Neural crest cell (in vitro differentiated cells): ENCODE data around the gene GPC6. TPM values are rescaled to one million over a fixed set of nuclear protein-coding genes. Genes with fewer than 3 reads are reported as not detected.

Experiments
- DNase-seq: peaks from one replicate; pipeline ENCODE4 v3.0.0; 2021; ENCODE audit warnings: low read depth, mixed read lengths, low spot score
- H3K27ac Mint-ChIP-seq: one replicate; pipeline ENCODE4 v1.8.0; 2021; ENCODE audit warnings: mild to moderate bottlenecking, mixed read lengths; ENCODE audit not compliant: unreplicated experiment
- H3K27me3 Mint-ChIP-seq: 2 replicates; pipeline ENCODE4 v1.8.0; 2021; ENCODE audit warnings: low read depth, mild to moderate bottlenecking, mixed read lengths
- H3K36me3 Mint-ChIP-seq: 2 replicates; pipeline ENCODE4 v1.8.0; 2021; ENCODE audit warnings: low read depth, mild to moderate bottlenecking, mixed read lengths
- H3K4me1 Mint-ChIP-seq: 2 replicates; pipeline ENCODE4 v1.8.0; 2021; ENCODE audit warnings: mixed read lengths
- H3K4me3 Mint-ChIP-seq: one replicate; pipeline ENCODE4 v1.8.0; 2021; ENCODE audit warnings: mild to moderate bottlenecking, mixed read lengths
- H3K9me3 Mint-ChIP-seq: 2 replicates; pipeline ENCODE4 v1.8.0; 2021; ENCODE audit warnings: mixed read lengths
- CTCF ChIP-seq: fragments of 200-600 bp; sonication (generic); conservative IDR thresholded peaks from 2 replicates; pipeline ENCODE4 v1.5.0; 2021; ENCODE audit warnings: antibody characterized with exemption, mild to moderate bottlenecking
- total RNA-seq: library from RNA; stranded (reverse); gene quantifications from 2 replicates; pipeline ENCODE4 v1.2.1, GENCODE V29; 2021

GPC6 gene
- total RNA-seq, 1 donor from 2014 or later: 13.4 TPM

GRCh38 chr13:93951108-93951507 is 724.5 kb downstream of the GPC6 start:
- no peak for DNase-seq
- Mint-ChIP-seq H3K36me3 (no peaks in the 10 kb centered on the region), H3K27ac (no peak overlapping the region), H3K27me3 (no peaks in the 10 kb centered on the region), H3K4me1 (no peaks in the 10 kb centered on the region), H3K4me3 (no peak overlapping the region), H3K9me3 (no peaks in the 10 kb centered on the region)
- TF ChIP-seq CTCF: no peak

- no peaks in the 10 kb centered on the region for H3K9me3 Mint-ChIP-seq
- no peak overlapping the region for H3K27ac Mint-ChIP-seq
- no peak for DNase-seq
- no peaks in the 10 kb centered on the region for H3K36me3 Mint-ChIP-seq
- H3K27me3 Mint-ChIP-seq: no peaks in the 10 kb centered on the region
- TF ChIP-seq CTCF: no peak
- H3K4me3 Mint-ChIP-seq: no peak overlapping the region
- H3K4me1 Mint-ChIP-seq: no peaks in the 10 kb centered on the region
These were observed 725.3 kb downstream of the GPC6 start for GRCh38 chr13:93951951-93952350.

- no peak for TF ChIP-seq CTCF
- no peaks in the 10 kb centered on the region for H3K36me3 Mint-ChIP-seq
- H3K4me1 Mint-ChIP-seq: no peaks in the 10 kb centered on the region
- H3K4me3 Mint-ChIP-seq: no peak overlapping the region
- H3K9me3 Mint-ChIP-seq: no peaks in the 10 kb centered on the region
- peak overlapping the region; percentile 69 for H3K27ac Mint-ChIP-seq
- H3K27me3 Mint-ChIP-seq: no peaks in the 10 kb centered on the region
- DNase-seq: no peak
These were observed 727.2 kb downstream of the GPC6 start for GRCh38 chr13:93953841-93954240.

GRCh38 chr13:93955904-93956303 is 729.3 kb downstream of the GPC6 start:
- Mint-ChIP-seq H3K36me3 (no peaks in the 10 kb centered on the region), H3K4me3 (no peak overlapping the region), H3K27me3 (no peaks in the 10 kb centered on the region), H3K9me3 (peaks cover 5% of the 10 kb centered on the region), H3K27ac (no peak overlapping the region), H3K4me1 (no peaks in the 10 kb centered on the region)
- no peak for TF ChIP-seq CTCF
- DNase-seq: no peak

- H3K9me3 Mint-ChIP-seq: peaks cover 5% of the 10 kb centered on the region
- no peak for TF ChIP-seq CTCF
- H3K27me3 Mint-ChIP-seq: no peaks in the 10 kb centered on the region
- no peaks in the 10 kb centered on the region for H3K36me3 Mint-ChIP-seq
- DNase-seq: no peak
- no peak overlapping the region for H3K27ac Mint-ChIP-seq
- H3K4me3 Mint-ChIP-seq: no peak overlapping the region
- H3K4me1 Mint-ChIP-seq: no peaks in the 10 kb centered on the region
These were observed 729.8 kb downstream of the GPC6 start for GRCh38 chr13:93956426-93956825.

- no peak for DNase-seq
- Mint-ChIP-seq H3K4me1 (no peaks in the 10 kb centered on the region), H3K27me3 (no peaks in the 10 kb centered on the region), H3K36me3 (no peaks in the 10 kb centered on the region), H3K27ac (no peak overlapping the region), H3K4me3 (no peak overlapping the region), H3K9me3 (peaks cover 5% of the 10 kb centered on the region)
- no peak for TF ChIP-seq CTCF
These were observed 730.8 kb downstream of the GPC6 start for GRCh38 chr13:93957371-93957770.
